ENCODE results near the gene PCF11. TPM values are rescaled to one million over a fixed set of nuclear protein-coding genes. Genes with fewer than 3 reads are reported as not detected.

PCF11 gene
- total and polyA plus RNA-seq, 2 of the 4 experiments (the other 2 are of a cell fraction), result 19.2 to 26.7 TPM

DNA sequence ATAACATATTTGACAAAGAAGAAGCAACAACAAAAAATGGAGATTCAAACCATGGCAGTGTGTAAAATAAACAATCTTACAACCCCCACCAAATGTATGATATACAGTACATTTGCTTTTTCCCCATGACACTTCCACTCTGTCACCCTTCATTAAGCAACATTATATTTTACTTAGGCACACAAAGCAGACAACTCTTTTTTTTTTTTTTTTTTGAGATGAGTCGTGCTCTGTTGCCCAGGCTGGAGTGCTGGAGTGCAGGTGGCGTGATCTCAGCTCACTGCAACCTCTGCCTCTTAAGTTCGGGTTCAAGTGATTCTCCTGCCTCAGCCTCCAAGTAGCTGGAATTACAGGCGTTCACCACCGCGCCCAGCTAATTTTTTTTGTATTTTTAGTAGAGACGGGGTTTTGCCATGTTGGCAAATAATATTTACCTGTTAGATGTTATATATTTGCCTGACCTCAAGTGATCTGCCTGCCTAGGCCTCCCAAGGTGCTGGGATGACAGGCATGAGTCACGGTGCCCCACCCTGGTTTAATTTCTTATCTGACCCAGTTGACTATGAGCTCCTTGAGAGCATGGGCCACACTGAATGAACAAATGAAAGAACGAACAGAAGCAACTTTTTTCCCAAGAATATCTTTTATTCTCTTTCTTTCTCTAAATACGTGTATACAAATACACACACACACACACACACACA lies 5.5 kb upstream of the PCF11 start:
- intact Hi-C loops (cut with micrococcal nuclease), result no loop called here
- POLR2A ChIA-PET (ENCODE audit: unreplicated experiment), result no interaction called here

More for the DNA sequence above, 5.5 kb upstream of the PCF11 start:
- Histone ChIP-seq H3K23ac (ENCODE audit: low read depth, low read length) (no peak overlapping the region), H4K20me1 (ENCODE audit: insufficient read depth, low read length) (no peaks in the 10 kb centered on the region), H3K4me3 (ENCODE audit: insufficient read depth, low read depth, low read length) (no peak overlapping the region), H3K4me2 (ENCODE audit: low read depth, low read length) (no peak overlapping the region), H3K14ac (replicated peaks; ENCODE audit: low read depth, low read length) (no peak overlapping the region), H2BK20ac (ENCODE audit: low read depth, low read length) (no peak overlapping the region), H2BK5ac (ENCODE audit: low read depth, low read length, poor library complexity, severe bottlenecking) (no peak overlapping the region), H3K27me3 (ENCODE audit: control insufficient read depth, insufficient read depth, low read length) (peaks cover 4% of the 10 kb centered on the region; the same call in 1 of the 2 replicates), H4K8ac (ENCODE audit: low read depth in 2 of 2, low read length in 2 of 2) (no peak overlapping the region), H3K4ac (ENCODE audit: low read depth, low read length) (no peak overlapping the region), H2BK15ac (ENCODE audit: low read depth, low read length) (no peak overlapping the region), H3K56ac (ENCODE audit: extremely low read depth, insufficient read depth, low read length) (no peak overlapping the region), H3K4me1 (ENCODE audit: control insufficient read depth, insufficient read depth, low read length) (no peaks in the 10 kb centered on the region), H4K5ac (ENCODE audit: low read depth, low read length) (no peak overlapping the region), H3K18ac (ENCODE audit: low read depth, low read length) (no peak overlapping the region), H3K9me3 (ENCODE audit: control insufficient read depth, insufficient read depth, low read length) (no peaks in the 10 kb centered on the region), H2AK5ac (ENCODE audit: low read depth, low read length) (no peak overlapping the region), H3K9ac (ENCODE audit: low read depth, low read length) (no peak overlapping the region), H3K79me1 (ENCODE audit: low read depth in 1 of 2, low read length in 2 of 2) (no peaks in the 10 kb centered on the region), H3K36me3 (ENCODE audit: control insufficient read depth, insufficient read depth, low read length) (no peaks in the 10 kb centered on the region), H2BK120ac (ENCODE audit: low read depth, low read length) (no peak overlapping the region), H4K91ac (ENCODE audit: insufficient read depth, low read depth, low read length) (no peak overlapping the region), H3K9me1 (ENCODE audit: insufficient read depth, low read length) (no peaks in the 10 kb centered on the region), H2AK9ac (replicated peaks; ENCODE audit: low read depth, low read length, poor library complexity) (no peak overlapping the region), H2AFZ (replicated peaks; ENCODE audit: low read length, poor library complexity) (no peak overlapping the region), H3K27ac (ENCODE audit: insufficient read depth, low read length) (no peak overlapping the region)
- 67% methylated on average over 1 of the region's 10 CpGs; no CpG with 5 or more reads in 1 of the 2 experiments for WGBS, 2 experiments (ENCODE audit: extremely low coverage in 2 of 2, insufficient read length in 1 of 2)
- CTCF ChIA-PET, result interaction anchor here (0.8 kb wide), 1 partner anchor 35 kb away, joined by 3 read pairs; no protein-coding TSS in a partner anchor
- DNase-seq (no peak), ATAC-seq (ENCODE audit: low read depth) (no peak)
- dilution Hi-C loops (cut with HindIII; ENCODE audit: low sequenced_read_pairs, unreplicated experiment), result loop anchor here (25.0 kb wide), 1 partner anchor 89 kb away; the partner anchor contains the start of gene RAB30
- in situ Hi-C loops (cut with MboI; ENCODE audit: low sequenced_read_pairs), result no loop called here
- TF ChIP-seq BHLHE40 (IDR thresholded peaks at IDR 0.05; ENCODE audit: low read depth, low read length) (no peak), RAD21 (IDR thresholded peaks at IDR 0.05; ENCODE audit: low read length) (no peak), MAFK (IDR thresholded peaks at IDR 0.05; ENCODE audit: low read depth, low read length) (no peak), POLR2A (IDR thresholded peaks at IDR 0.05; ENCODE audit: low read depth, low read length) (no peak), RCOR1 (IDR thresholded peaks at IDR 0.05; ENCODE audit: insufficient replicate concordance, low read length) (no peak), CEBPB (IDR thresholded peaks at IDR 0.05; ENCODE audit: low read depth, low read length) (no peak), NFE2L2 (IDR thresholded peaks at IDR 0.05; ENCODE audit: low read depth, low read length) (no peak), FOS (IDR thresholded peaks at IDR 0.05; ENCODE audit: low read depth, low read length) (no peak), MXI1 (IDR thresholded peaks at IDR 0.05; ENCODE audit: borderline replicate concordance, low read depth, low read length) (no peak), SMC3 (IDR thresholded peaks at IDR 0.05; ENCODE audit: low read depth, low read length) (no peak), CHD1 (IDR thresholded peaks at IDR 0.05; ENCODE audit: low read depth, low read length) (no peak), RFX5 (IDR thresholded peaks at IDR 0.05; ENCODE audit: low read depth, low read length) (no peak), MAZ (IDR thresholded peaks at IDR 0.05; ENCODE audit: borderline replicate concordance, low read depth, low read length) (no peak)
- TF ChIP-seq, protein P1, sequence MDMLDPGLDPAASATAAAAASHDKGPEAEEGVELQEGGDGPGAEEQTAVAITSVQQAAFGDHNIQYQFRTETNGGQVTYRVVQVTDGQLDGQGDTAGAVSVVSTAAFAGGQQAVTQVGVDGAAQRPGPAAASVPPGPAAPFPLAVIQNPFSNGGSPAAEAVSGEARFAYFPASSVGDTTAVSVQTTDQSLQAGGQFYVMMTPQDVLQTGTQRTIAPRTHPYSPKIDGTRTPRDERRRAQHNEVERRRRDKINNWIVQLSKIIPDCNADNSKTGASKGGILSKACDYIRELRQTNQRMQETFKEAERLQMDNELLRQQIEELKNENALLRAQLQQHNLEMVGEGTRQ (IDR thresholded peaks at IDR 0.05; ENCODE audit: low read depth, low read length), result no peak
- TF ChIP-seq, protein P2, sequence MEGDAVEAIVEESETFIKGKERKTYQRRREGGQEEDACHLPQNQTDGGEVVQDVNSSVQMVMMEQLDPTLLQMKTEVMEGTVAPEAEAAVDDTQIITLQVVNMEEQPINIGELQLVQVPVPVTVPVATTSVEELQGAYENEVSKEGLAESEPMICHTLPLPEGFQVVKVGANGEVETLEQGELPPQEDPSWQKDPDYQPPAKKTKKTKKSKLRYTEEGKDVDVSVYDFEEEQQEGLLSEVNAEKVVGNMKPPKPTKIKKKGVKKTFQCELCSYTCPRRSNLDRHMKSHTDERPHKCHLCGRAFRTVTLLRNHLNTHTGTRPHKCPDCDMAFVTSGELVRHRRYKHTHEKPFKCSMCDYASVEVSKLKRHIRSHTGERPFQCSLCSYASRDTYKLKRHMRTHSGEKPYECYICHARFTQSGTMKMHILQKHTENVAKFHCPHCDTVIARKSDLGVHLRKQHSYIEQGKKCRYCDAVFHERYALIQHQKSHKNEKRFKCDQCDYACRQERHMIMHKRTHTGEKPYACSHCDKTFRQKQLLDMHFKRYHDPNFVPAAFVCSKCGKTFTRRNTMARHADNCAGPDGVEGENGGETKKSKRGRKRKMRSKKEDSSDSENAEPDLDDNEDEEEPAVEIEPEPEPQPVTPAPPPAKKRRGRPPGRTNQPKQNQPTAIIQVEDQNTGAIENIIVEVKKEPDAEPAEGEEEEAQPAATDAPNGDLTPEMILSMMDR (conservative IDR thresholded peaks at IDR 0.05; ENCODE audit: low read depth, low read length), result no peak
- TF ChIP-seq, protein P3, sequence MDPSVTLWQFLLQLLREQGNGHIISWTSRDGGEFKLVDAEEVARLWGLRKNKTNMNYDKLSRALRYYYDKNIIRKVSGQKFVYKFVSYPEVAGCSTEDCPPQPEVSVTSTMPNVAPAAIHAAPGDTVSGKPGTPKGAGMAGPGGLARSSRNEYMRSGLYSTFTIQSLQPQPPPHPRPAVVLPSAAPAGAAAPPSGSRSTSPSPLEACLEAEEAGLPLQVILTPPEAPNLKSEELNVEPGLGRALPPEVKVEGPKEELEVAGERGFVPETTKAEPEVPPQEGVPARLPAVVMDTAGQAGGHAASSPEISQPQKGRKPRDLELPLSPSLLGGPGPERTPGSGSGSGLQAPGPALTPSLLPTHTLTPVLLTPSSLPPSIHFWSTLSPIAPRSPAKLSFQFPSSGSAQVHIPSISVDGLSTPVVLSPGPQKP (IDR thresholded peaks at IDR 0.05; ENCODE audit: borderline replicate concordance, low read depth, low read length), result no peak
- BruUV-seq (replicated peaks), result no TSS peak

Data from IMR-90 (cell line).